ENCODE measurements around the gene DLG3. TPM values are rescaled to one million over a fixed set of nuclear protein-coding genes. Genes with fewer than 3 reads are reported as not detected.
A peak's percentile ranks its signal among the peaks of the same experiment; 100 is the strongest.

The DLG3 gene
- total and polyA plus RNA-seq, 2 donors from 2014 or later: 14.2 to 38.3 TPM

GRCh38 chrX:70429759-70430158 lies 14.9 kb upstream of the DLG3 start:
- Histone ChIP-seq H3K27me3 (ENCODE audit: control insufficient read depth, insufficient read depth, low read length) (no peaks in the 10 kb centered on the region), H3K9me3 (ENCODE audit: control insufficient read depth in 2 of 3, insufficient read depth in 1 of 3, low read length in 3 of 3) (no peaks in the 10 kb centered on the region), H3K4me3 (ENCODE audit: low read length in 3 of 3) (no peak overlapping the region), H3K4me1 (ENCODE audit: control insufficient read depth in 2 of 3, insufficient read depth in 2 of 3, low read depth in 1 of 3, low read length in 3 of 3) (peaks cover 0 to under 1% (median 0%) of the 10 kb centered on the region in 3 donors), H3K27ac (ENCODE audit: low read depth in 2 of 2, low read length in 2 of 2) (no peak overlapping the region), H3K36me3 (ENCODE audit: control insufficient read depth in 2 of 3, insufficient read depth in 3 of 3, low read length in 3 of 3) (no peaks in the 10 kb centered on the region), H3K9ac (ENCODE audit: low read length in 3 of 3) (no peak overlapping the region)
- intact Hi-C loops (cut with DNase I): no loop called here
- TF ChIP-seq CTCF (IDR thresholded peaks at IDR 0.05; ENCODE audit: borderline replicate concordance, extremely low read depth, insufficient read depth): no peak
- no peak for DNase-seq
- FAIRE-seq: no peak

- H3K4me1 ChIP-seq (ENCODE audit: control insufficient read depth in 2 of 3, insufficient read depth in 2 of 3, low read depth in 1 of 3, low read length in 3 of 3): peaks cover 0 to 2% (median 0%) of the 10 kb centered on the region in 3 donors
- DNase-seq: no peak
- H3K9ac ChIP-seq (ENCODE audit: low read length in 3 of 3): peak overlapping the region in 1 of 3 donors; percentile 77
- H3K36me3 ChIP-seq (ENCODE audit: control insufficient read depth in 2 of 3, insufficient read depth in 3 of 3, low read length in 3 of 3): no peaks in the 10 kb centered on the region
- intact Hi-C loops (cut with DNase I): no loop called here
- peak overlapping the region; percentile 82 to 88 (median 84) for H3K4me3 ChIP-seq (ENCODE audit: low read length in 3 of 3)
- no peak for FAIRE-seq
- H3K27me3 ChIP-seq (ENCODE audit: control insufficient read depth, insufficient read depth, low read length): no peaks in the 10 kb centered on the region
- no peaks in the 10 kb centered on the region for H3K9me3 ChIP-seq (ENCODE audit: control insufficient read depth in 2 of 3, insufficient read depth in 1 of 3, low read length in 3 of 3)
- no peak for TF ChIP-seq CTCF (IDR thresholded peaks at IDR 0.05; ENCODE audit: borderline replicate concordance, extremely low read depth, insufficient read depth)
- no peak overlapping the region for H3K27ac ChIP-seq (ENCODE audit: low read depth in 2 of 2, low read length in 2 of 2)
These were observed 11.4 kb upstream of the DLG3 start for GRCh38 chrX:70432936-70433847.

GRCh38 chrX:70433848-70434351 lies 10.7 kb upstream of the DLG3 start:
- Histone ChIP-seq H3K9ac (ENCODE audit: low read length in 3 of 3) (peak overlapping the region; percentile 48 to 79 (median 77)), H3K27ac (ENCODE audit: low read depth in 2 of 2, low read length in 2 of 2) (peak overlapping the region; percentile 80 to 83), H3K9me3 (ENCODE audit: control insufficient read depth in 2 of 3, insufficient read depth in 1 of 3, low read length in 3 of 3) (no peaks in the 10 kb centered on the region), H3K4me1 (ENCODE audit: control insufficient read depth in 2 of 3, insufficient read depth in 2 of 3, low read depth in 1 of 3, low read length in 3 of 3) (peaks cover 0 to 2% (median 0%) of the 10 kb centered on the region in 3 donors), H3K36me3 (ENCODE audit: control insufficient read depth in 2 of 3, insufficient read depth in 3 of 3, low read length in 3 of 3) (no peaks in the 10 kb centered on the region), H3K4me3 (ENCODE audit: low read length in 3 of 3) (peak overlapping the region; percentile 82 to 88 (median 84)), H3K27me3 (ENCODE audit: control insufficient read depth, insufficient read depth, low read length) (no peaks in the 10 kb centered on the region)
- DNase-seq (peak; percentile 74 to 87 (median 84)), FAIRE-seq (no peak)
- TF ChIP-seq CTCF (IDR thresholded peaks at IDR 0.05; ENCODE audit: borderline replicate concordance, extremely low read depth, insufficient read depth): peak; percentile 48
- intact Hi-C loops (cut with DNase I): no loop called here

Measured in kidney (tissue), 14 donors.